Measurements from ENCODE around the gene ATP11B.
"Not testable (repeated sequence)": the region's sequence is repeated elsewhere in the genome, so short reads cannot be mapped to it uniquely, and the experiment has no call there.

DNA sequence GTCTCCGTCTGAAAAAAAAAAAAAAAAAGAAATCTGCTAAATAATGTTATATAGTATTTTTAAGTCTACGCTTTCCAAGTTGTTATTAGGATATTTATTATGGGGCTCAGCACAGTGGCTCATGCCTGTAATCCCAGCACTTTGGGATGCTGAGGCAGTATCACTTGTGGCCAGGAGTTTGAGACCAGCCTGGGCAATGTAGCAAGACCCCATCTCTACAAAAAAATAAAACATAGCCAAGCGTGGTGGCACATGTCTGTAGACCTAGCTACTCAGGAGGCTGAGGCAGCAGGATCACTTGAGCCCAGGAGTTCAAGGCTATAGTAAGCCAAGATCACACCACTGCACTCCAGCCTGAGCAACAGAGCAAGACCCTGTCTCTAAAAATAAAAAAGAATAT, 77.6 kb downstream of the ATP11B start:
- TF ChIP-seq, protein P1, sequence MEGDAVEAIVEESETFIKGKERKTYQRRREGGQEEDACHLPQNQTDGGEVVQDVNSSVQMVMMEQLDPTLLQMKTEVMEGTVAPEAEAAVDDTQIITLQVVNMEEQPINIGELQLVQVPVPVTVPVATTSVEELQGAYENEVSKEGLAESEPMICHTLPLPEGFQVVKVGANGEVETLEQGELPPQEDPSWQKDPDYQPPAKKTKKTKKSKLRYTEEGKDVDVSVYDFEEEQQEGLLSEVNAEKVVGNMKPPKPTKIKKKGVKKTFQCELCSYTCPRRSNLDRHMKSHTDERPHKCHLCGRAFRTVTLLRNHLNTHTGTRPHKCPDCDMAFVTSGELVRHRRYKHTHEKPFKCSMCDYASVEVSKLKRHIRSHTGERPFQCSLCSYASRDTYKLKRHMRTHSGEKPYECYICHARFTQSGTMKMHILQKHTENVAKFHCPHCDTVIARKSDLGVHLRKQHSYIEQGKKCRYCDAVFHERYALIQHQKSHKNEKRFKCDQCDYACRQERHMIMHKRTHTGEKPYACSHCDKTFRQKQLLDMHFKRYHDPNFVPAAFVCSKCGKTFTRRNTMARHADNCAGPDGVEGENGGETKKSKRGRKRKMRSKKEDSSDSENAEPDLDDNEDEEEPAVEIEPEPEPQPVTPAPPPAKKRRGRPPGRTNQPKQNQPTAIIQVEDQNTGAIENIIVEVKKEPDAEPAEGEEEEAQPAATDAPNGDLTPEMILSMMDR (conservative IDR thresholded peaks at IDR 0.05; ENCODE audit: low read depth in 2 of 2): not testable (repeated sequence)
- TF ChIP-seq POLR2AphosphoS5 (IDR thresholded peaks at IDR 0.05; ENCODE audit: low read depth); EZH2phosphoT487 (IDR thresholded peaks at IDR 0.05; ENCODE audit: unreplicated experiment): not testable (repeated sequence)
